ENCODE measurements around the gene SLC25A1.

The SLC25A1 gene

GRCh38 chr22:19223110-19223509, 44.6 kb upstream of the SLC25A1 start:
- DNase-seq (ENCODE audit: low read depth), result no peak

GRCh38 chr22:19222242-19223005, 43.9 kb upstream of the SLC25A1 start:
- no peak overlapping the region for H3K4me3 ChIP-seq (ENCODE audit: low read depth, low read length)
- no peak for DNase-seq (ENCODE audit: low read depth)
- TF ChIP-seq CTCF (IDR thresholded peaks at IDR 0.05; ENCODE audit: control insufficient read depth, extremely low read depth, insufficient read depth), result no peak

More at GRCh38 chr22:19223110-19223509, 44.6 kb upstream of the SLC25A1 start:
- TF ChIP-seq CTCF (IDR thresholded peaks at IDR 0.05; ENCODE audit: control insufficient read depth, extremely low read depth, insufficient read depth), result no peak
- no peak overlapping the region for H3K4me3 ChIP-seq (ENCODE audit: low read depth, low read length)

- no peak for TF ChIP-seq CTCF (IDR thresholded peaks at IDR 0.05; ENCODE audit: control insufficient read depth, extremely low read depth, insufficient read depth)
- H3K4me3 ChIP-seq (ENCODE audit: low read depth, low read length), result no peak overlapping the region
- DNase-seq (ENCODE audit: low read depth), result no peak
Observed at GRCh38 chr22:19220867-19221266, 42.3 kb upstream of the SLC25A1 start.

GRCh38 chr22:19218541-19219233, 40.2 kb upstream of the SLC25A1 start:
- no peak for TF ChIP-seq CTCF (IDR thresholded peaks at IDR 0.05; ENCODE audit: control insufficient read depth, extremely low read depth, insufficient read depth)
- no peak for DNase-seq (ENCODE audit: low read depth)
- no peak overlapping the region for H3K4me3 ChIP-seq (ENCODE audit: low read depth, low read length)

GRCh38 chr22:19216579-19216978, 38.0 kb upstream of the SLC25A1 start:
- no peak overlapping the region for H3K4me3 ChIP-seq (ENCODE audit: low read depth, low read length)
- DNase-seq (ENCODE audit: low read depth), result no peak
- no peak for TF ChIP-seq CTCF (IDR thresholded peaks at IDR 0.05; ENCODE audit: control insufficient read depth, extremely low read depth, insufficient read depth)

- no peak for TF ChIP-seq CTCF (IDR thresholded peaks at IDR 0.05; ENCODE audit: control insufficient read depth, extremely low read depth, insufficient read depth)
- H3K4me3 ChIP-seq (ENCODE audit: low read depth, low read length), result no peak overlapping the region
- DNase-seq (ENCODE audit: low read depth), result no peak
Observed at GRCh38 chr22:19215360-19215759, 36.8 kb upstream of the SLC25A1 start.
